Measurements from ENCODE around the gene TLE6.
"Not testable (repeated sequence)": the region's sequence is repeated elsewhere in the genome, so short reads cannot be mapped to it uniquely, and the experiment has no call there.

The TLE6 gene

DNA sequence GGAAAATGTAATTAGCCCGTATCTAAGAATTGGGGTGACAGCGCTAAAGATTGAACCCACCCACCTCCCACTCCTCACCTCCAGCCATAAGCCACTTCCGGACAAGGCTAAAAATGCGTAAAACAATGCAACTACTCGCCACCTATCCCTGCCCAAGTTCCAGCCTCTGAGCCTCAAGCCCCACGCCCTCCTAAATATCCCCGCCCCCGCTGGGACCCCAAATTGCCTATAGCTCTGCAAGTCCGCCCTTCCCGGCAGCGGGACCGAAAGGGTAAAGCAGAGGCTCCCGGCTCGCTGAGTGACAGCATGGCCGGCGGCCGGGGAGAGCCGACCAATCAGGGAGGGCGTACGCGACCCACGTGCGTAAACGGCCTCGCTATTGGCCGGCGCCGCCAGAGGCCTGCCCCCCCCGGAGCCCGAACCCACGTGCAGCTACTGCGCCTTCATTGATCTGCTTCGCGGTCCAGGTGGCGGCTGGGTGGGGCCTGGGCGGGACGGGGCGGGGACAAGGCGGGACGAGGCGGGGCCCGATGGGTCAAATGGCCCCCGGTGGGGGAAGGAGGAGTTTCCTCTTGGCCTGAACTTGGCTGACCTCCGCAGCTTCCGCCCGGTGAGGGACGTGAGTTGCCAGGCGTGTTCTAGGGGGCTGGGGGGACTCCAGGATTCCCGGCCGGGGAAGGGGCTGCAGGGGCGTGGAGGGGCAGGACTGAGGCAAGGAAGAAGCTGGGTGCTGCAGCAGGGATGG, at the start of gene TLE6:
TSS of gene TLE6 (plus strand) at position 564 of the 745 bp plus-strand sequence. CDS start 670 bp downstream, outside the sequence.
- peak; percentile 97 for DNase-seq (ENCODE audit: insufficient read length, low spot score)
- peak; percentile 98 for FAIRE-seq

DNA sequence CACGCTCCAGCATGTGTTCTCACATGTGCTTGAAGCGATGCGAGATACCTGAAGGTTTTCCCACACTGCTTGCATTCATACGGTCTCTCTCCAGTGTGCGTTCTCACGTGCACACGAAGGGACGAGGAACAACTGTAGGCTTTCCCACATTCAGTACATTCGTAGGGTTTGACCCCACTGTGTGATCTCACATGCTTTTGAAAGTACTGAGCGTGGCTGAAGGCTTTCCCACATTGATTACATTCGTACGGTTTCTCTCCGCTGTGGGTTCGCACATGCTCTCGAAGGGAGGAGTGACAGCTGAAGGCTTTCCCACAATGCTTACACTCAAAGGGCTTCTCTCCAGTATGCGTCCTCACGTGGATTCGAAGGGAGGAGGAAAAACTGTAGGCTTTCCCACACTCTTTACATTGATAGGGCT, 43.9 kb upstream of the TLE6 start:
- DNase-seq (ENCODE audit: insufficient read length, low spot score) (no peak), FAIRE-seq (no peak)

DNA sequence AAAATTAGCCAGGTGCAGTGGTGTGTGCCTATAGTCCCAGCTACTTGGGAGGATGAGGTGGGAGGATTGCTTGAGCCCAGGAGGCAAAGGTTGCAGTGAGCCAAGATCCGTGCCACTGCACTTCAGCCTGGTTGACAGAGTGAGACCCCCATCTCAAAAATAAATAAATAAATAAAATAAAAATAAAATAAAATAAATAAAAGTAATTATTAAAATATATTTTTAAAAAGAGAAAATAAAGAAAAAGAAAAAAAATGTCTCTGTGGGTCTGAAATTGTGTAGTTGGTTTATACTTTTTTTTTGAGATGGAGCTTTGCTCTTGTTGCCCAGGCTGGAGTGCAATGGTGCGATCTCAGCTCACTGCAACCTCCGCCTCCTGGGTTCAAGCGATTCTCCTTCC, 41.5 kb upstream of the TLE6 start:
- FAIRE-seq; DNase-seq (ENCODE audit: insufficient read length, low spot score): not testable (repeated sequence)

DNA sequence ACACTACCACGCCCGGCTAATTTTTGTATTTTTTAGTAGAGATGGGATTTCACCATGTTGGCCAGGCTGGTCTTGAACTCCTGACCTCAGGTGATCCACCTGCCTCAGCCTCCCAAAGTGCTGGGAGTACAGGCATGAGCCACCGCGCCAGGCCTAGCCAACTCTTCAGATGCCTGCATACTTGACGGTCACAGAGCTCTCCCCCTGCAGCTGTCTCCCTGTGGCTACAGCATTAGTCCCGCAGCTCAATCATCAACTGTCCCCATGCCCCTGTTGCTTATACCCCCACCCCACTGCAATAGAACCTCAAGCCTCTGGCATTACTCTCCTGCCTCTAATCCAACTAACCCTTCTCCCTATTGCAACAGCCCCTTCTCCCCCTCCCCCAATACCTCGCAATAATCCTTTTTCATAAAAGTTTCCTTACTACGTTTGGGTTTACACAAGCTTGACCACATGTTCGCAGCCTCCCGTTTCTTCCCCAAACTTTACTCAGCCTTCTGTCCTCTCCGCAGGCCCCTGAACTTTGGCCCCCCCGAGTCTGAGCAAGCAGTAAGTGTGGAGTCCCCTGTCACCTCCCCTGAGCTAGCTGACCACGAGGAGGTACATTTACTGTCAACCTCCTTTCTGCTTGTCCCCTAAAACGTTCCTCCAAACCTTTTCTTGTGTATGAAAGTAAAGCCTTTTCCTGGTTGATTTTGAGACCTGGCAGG, 34.3 kb upstream of the TLE6 start:
- FAIRE-seq (no peak), DNase-seq (ENCODE audit: insufficient read length, low spot score) (no peak)

DNA sequence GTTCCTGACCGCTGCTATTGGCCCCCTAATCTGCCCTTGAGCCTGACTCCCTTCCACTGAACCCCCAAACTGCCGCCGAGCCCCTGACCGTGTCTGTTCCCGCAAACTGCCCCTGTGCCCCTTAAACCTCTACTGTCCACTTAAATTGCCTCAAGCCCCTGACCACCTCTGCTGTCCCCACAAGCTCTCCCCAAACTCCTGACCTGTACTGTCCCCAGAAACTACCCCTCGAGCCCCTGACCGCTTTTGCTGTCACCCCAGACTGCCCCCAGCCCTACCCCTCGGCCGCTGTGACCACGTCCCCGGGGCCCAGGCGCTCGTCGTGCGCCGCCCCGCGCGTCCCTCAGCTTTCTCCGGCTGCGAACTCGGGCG, 33.0 kb upstream of the TLE6 start:
- DNase-seq (ENCODE audit: insufficient read length, low spot score) (no peak), FAIRE-seq (no peak)

- DNase-seq (ENCODE audit: insufficient read length, low spot score) (peak; percentile 98), FAIRE-seq (peak; percentile 99)
These were observed 32.4 kb upstream of the TLE6 start, which contains the start of gene ZNF77 for GRCh38 chr19:2944775-2945574. ZNF77 (minus strand) TSS chr19:2944971; CDS start chr19:2944840, 131 bp downstream.

DNA sequence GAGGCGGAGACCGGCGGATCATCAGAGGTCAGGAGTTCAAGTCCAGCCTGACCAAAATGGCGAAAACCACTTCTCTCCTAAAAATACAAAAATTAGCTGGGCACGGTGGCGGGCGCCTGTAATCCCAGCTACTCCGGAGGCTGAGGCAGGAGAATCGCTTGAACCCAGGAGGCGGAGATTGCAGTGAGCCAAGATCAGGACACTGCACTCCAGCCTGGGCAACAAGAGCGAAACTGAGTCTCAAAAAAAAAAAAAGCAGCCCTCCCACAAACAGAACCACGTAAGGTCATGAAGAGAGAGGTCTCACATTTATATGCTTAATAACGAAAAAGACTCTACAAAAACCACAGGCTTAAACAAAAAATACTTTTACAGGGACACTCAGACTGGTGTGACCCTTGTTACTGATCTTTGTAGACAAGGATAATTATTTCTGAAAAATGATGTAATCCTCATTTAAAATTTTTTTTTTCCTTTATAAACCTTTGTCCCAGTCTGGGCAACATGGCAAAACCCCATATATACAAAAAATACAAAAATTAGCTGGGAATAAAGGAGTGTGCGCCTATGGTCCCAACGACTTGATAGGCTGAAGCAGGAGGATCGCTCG, 31.7 kb upstream of the TLE6 start:
- no peak for DNase-seq (ENCODE audit: insufficient read length, low spot score)
- no peak for FAIRE-seq

DNA sequence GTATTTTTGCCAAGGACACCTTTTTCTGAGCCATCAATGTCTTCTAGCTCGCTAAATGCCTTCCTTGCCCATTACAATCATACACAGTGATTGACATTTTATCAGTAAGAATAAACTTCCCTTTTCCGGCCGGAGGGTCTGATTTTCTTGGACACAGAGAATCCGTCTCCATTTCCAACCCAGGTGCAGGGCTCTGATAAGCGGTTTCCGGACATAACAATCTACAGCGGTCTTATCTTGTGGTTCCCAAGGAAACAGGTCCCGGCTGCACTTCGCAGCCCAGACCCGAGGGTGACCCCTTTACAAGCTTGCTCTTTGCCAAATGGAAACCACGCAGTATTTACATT, 27.5 kb upstream of the TLE6 start:
- DNase-seq (ENCODE audit: insufficient read length, low spot score) (no peak), FAIRE-seq (no peak)

DNA sequence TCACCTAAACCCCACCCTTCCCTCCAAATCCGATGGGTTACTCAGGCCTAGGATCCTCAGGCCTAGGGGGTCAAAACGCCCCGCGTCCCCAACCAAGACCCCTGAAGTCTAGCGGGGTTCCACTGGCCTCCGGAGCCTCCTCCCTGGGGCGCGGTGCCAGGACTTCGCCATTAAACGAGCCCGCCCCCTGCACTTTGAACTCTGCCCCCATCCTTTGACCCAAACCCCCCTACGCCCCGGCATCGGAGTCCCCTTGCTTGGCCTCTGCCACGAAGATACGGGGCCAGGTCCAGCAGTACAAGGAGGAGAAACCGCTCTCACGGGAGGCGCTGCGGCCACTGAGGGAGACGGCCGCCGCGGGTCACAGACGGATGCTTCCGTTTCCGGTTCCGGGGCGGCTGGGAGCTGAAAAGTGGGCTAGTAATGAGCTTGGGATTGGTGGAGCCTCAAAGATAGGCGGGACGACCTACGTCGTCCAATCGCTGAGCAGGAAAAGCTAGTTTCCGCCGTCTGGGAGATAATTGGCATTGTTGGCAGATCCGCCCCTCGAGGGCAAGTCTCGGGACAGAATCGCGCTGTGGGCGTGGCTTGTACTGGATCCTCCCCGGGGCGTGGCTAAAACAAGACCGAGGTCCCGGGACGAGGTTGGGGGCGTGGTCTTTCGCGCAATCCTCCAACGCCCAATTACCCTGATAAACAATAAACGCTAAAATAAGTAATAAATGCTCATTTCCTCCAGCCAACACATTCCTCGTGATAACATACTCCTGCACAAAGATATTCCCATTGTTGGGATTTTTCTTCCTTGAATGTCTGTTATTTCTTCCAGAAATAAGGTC, 26.9 kb upstream of the TLE6 start:
- DNase-seq (ENCODE audit: insufficient read length, low spot score) (peak; percentile 93), FAIRE-seq (peak; percentile 99)

- FAIRE-seq: no peak
- DNase-seq (ENCODE audit: insufficient read length, low spot score): no peak
These were observed 24.3 kb upstream of the TLE6 start for GRCh38 chr19:2952953-2953481.

GRCh38 chr19:2957160-2957559, 20.2 kb upstream of the TLE6 start:
- DNase-seq (ENCODE audit: insufficient read length, low spot score) (no peak), FAIRE-seq (no peak)

- FAIRE-seq: no peak
These were observed 17.2 kb upstream of the TLE6 start for GRCh38 chr19:2960120-2960519.

GRCh38 chr19:2962018-2962670, 15.2 kb upstream of the TLE6 start:
- FAIRE-seq: peak; percentile 94
- no peak for DNase-seq (ENCODE audit: insufficient read length, low spot score)

More at GRCh38 chr19:2960120-2960519, 17.2 kb upstream of the TLE6 start:
- DNase-seq (ENCODE audit: insufficient read length, low spot score): no peak

GRCh38 chr19:2963122-2963521, 14.2 kb upstream of the TLE6 start:
- FAIRE-seq (no peak), DNase-seq (ENCODE audit: insufficient read length, low spot score) (no peak)

GRCh38 chr19:2963631-2964030, 13.7 kb upstream of the TLE6 start:
- DNase-seq (ENCODE audit: insufficient read length, low spot score); FAIRE-seq: not testable (repeated sequence)

- no peak for FAIRE-seq
These were observed 12.5 kb upstream of the TLE6 start for GRCh38 chr19:2964874-2965273.

GRCh38 chr19:2967972-2968371, 9.4 kb upstream of the TLE6 start:
- FAIRE-seq (no peak), DNase-seq (ENCODE audit: insufficient read length, low spot score) (no peak)

More at GRCh38 chr19:2964874-2965273, 12.5 kb upstream of the TLE6 start:
- no peak for DNase-seq (ENCODE audit: insufficient read length, low spot score)

DNA sequence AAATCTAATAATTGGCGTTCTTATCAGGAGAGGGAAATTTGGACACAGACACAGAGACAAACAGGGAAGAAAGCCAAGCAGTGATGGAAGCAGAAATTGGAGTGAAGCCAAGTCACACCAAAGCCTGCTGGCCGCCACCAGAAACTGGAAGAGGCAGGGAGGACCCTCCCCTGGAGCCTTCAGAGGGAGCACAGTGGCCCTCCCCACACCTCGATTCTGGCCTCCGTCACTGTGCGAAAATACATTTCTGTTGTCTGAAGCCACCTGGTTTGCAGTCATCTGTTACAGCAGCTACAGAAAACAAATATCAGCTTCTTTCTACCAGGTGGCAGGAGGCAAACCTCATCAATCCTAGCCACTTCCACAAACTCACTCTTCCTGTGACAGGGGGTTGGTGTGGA, 8.3 kb upstream of the TLE6 start:
- FAIRE-seq (no peak), DNase-seq (ENCODE audit: insufficient read length, low spot score) (no peak)

DNA sequence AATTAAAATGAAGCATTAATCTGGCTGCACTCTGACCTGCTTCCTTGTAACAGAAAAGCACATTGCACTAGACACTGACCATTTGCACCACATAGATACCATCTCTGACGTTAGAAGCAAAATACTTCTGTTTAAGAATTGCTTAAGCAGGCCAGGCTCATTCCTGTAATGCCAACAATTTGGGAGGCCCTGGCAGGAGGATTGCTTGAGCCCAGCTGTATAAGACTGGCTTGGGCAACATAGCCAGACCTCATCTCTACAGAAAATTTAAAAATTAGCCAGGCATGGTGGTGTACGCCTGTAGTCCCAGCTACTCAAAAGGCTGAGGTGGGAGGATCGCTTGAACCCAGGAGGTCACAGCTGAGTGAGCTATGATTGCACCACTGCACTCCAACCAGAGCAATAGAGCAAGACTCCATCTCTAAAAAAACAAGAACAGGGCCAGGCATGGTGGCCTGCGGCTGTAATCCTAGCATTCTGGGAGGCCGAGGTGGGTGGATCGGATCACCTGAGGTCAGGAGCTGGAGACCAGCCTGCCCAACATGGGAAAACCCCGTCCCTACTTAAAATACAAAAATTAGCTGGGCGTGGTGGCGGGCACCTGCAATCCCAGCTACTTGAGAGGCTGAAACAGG, 7.0 kb upstream of the TLE6 start:
- DNase-seq (ENCODE audit: insufficient read length, low spot score): no peak
- no peak for FAIRE-seq
